ENCODE results near the gene INAFM1.
A peak's percentile ranks its signal among the peaks of the same experiment; 100 is the strongest.
"Not testable (repeated sequence)": the region's sequence is repeated elsewhere in the genome, so short reads cannot be mapped to it uniquely, and the experiment has no call there.

INAFM1 gene

DNA sequence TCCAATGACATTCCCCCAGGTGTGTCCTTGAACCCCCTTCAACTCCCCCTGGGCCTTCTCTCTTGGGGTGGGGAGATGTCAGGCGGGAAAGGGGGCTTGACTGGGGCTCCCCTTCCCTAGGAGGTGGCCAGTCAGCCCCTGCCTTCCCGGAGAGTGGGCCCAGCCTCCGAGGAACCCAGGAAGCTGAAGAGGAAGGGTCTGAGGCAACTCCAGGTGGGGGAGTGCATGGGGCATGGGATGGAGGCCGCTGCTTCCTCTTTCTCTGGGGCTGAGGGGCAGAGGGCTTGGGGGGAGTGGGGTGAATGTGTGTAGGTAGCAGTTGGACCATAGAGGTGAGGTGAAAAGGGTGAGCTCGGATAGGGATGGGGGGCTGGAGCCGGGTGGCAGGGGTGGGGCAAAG lies 2.7 kb upstream of the INAFM1 start:
- DNase-seq: no peak

DNA sequence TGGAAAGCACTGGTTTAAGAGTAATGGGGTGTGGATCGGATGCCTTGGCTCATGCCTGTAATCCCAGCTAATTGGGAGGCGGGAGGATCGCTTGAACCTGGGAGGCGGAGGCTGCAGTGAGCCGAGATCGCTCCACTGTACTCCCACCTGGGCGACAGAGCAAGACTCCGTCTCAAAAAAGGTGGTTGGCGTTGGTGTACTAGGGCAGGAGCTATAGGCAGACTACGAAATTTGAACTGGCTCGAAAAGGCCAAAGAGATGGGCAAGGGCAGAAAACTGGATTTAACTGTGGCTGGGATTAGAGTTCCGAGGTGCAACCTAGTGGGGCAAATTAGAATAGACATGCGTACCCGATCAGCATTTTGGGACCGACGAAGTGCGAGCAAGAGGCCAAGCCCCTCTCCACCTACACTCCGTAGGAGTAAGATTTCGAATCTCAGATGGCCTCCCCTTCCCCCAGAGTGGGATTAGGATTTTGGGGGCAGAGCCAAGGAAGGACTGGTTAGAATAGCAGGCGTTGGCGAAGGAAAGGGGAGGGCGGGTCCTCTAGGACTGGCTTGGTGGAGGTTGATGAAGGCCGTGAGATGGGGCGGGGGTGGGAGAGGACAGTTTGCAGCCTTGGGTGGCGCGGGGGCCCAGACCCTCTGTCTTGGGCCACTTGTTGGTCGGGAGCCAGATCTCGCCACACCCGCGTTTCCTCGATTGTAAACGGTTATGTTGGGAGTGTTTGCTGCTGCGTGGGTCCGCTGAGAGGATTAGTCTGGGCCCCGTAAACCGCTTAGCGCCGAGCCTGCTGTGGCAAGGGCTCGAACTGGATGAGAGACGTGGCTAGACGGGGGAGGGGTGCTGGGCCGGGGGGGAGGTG lies 2.0 kb upstream of the INAFM1 start:
- DNase-seq: no peak

DNA sequence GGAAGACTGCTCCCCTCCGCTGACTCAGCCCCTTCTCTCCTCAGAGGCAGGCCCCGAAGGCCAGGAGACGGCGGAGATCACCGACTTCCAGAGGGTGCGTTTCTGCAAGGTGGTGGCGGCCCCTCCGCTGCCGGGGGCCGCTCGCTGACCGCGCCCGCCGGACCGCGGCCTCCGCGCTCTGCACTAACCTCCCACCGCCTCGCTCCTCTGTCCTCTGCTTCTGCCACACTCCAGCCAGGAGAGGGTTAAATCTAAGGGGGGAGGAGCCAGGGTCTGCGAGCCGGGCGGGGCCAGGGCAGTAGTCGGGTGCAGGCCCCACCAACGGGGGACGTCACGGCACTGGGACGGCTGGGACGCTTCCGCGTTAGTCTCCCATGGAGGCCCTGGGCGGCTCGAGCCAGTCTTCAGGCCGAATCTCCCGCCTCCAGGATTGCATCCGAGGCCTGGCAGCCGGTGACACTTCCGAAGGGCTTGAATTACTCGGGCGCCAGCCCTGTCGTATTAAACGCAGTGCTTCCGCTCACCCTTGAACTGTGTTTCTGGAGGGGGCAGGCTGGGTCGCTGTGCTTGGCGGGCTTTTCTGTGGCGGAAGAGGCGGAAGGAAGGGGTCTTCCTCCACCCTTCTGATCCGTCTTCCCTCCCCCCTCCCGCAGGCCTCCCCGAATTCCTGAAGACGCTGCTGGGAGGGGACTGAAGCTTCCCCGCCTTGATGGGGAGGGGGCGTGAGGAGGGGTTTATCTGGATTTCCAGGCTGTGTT lies 1.2 kb upstream of the INAFM1 start:
- peak; percentile 85 for DNase-seq

DNA sequence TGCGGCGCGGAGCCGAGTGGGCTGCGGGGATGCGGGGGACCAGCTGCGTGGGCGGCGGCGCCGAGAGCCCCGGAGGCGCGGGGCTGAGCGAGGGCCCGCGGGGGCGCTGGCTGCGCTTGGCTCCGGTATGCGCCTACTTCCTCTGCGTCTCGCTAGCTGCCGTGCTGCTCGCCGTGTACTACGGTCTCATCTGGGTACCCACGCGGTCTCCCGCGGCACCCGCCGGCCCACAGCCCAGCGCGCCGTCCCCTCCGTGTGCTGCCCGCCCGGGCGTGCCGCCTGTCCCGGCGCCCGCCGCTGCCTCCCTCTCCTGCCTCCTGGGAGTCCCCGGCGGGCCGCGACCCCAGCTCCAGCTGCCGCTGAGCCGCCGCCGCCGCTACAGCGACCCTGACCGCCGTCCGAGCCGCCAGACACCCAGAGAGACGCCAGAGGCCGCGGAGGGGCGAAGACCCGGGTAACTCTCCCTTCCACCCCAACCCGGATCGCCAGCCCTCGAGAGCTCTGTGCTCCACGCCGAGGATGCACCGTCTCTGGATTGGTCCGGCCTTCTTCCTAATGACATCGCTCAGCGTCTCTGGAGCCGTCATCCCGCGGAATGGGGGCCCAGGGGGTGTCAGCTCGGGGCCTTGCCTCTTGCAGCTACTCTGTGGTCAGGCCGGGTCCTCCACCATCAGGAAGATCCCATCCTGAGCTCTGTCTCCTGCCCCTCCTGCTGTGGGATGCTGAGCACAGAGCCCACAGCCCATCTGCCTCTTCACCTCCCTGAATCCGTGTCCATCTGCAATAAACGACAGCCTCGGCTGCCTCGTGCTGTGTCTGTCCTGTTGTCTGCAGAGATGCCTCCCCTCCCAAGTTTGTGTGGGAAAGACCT lies 441 bp downstream of the INAFM1 start:
- peak; percentile 27 for DNase-seq

DNA sequence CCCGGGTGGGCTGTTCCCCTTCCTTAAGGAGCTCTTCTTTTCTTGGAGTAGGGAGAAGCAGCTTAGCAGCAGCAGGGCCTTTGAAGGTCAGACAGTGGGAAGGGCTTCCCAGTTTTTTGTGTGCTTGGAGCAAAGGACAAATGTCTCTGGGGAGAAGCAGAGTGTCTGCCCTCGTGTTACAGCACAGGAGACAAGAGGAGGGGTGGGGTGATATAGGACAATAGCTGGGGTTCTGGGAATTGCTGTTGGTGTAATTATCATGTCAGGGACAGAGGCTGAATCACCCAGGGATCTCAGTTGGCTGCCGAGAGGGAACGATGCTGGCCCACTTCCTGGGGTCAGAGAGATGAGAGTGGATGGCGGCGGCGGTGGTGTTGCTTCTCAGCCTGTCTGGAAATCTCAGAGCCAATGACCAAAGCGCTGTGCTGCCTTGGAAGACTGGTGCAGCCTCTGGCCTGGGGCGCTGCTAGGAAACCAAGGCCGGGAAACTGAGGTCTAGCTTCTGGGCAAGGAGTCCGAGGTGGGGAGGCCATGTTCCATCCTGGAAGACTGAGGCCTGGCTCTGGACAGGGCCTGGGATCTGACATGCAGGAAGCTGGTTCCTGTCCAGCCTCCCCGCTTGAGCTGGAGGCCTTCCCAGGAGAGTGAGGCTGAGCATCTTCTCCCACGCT lies 1.2 kb downstream of the INAFM1 start:
- no peak for DNase-seq

DNA sequence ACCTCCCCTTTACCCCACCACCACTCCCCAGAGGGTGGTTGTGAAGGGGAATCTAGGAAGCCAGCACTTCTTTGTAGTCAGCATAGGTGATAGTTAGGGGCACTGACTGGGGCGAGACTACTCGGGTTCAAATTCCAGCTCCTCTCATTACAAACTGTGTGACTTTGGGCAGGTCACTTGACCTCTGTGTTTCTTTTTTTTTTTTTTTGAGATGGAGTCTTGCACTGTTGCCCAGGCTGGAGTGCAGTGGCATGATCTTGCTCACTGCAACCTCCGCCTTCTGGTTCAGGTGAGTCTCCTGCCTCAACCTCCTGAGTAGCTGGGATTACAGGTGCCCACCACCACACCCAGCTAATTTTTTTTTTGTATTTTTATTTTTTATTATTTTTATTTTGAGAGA lies 1.8 kb downstream of the INAFM1 start:
- DNase-seq: not testable (repeated sequence)

DNA sequence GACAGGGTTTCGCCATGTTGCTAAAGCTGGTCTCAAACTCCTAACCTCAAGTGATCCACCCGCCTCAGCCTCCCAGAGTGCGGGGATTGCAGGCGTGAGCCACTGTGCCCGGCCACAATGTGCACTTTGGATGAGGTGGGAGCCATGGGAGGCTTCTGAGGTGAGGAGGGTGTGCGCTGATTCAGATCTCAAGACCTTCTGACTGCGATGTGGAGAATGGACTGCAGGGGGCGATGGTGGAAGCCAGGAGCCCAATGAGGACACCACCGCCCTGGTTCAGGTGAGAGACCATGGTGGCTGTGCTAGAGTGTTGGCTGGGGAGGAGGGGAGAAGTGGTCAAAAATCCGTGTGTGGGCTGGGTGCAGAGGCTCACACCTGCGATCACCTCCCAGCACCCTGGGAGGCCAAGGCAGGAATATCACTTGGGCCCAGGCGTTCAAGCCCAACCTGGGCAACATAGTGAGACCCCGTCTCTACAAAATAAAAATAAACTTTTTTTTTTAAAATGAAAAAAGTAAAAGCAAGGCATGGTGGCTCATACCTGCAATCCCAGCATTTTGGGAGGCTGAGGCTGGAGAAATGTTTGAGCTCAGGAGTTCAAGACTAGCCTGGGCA lies 5.6 kb downstream of the INAFM1 start:
- no peak for DNase-seq

DNA sequence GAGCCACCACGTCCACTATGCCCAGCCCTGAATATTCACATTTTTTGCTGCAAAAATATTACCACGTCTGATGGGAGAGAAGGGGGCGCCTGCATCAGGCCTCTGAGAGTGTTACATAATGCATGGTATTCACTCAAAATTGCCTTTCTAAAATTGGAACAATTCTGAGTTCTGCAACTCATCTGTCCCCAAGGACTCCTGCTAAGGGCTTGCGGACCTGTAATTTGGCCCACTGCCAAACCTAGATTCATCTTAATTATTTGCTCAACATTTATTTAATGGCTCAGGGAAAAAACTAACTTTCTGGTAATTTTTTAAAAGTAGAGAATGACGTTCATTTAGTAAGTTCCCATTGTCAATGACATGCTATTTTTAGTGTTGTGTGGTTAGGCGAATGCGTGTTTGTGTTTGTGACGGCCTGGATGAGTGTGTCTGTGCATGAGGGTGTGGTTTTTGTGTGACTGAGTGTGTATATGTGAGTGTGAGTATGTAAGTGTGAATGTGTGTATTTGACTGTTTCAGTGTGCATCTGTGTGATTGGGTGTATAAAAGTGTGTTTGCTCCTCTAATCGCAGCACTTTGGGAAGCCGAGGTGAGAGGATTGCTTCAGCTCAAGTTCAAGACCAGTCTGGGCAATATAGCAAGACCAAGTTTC lies 8.8 kb downstream of the INAFM1 start:
- DNase-seq: no peak

DNA sequence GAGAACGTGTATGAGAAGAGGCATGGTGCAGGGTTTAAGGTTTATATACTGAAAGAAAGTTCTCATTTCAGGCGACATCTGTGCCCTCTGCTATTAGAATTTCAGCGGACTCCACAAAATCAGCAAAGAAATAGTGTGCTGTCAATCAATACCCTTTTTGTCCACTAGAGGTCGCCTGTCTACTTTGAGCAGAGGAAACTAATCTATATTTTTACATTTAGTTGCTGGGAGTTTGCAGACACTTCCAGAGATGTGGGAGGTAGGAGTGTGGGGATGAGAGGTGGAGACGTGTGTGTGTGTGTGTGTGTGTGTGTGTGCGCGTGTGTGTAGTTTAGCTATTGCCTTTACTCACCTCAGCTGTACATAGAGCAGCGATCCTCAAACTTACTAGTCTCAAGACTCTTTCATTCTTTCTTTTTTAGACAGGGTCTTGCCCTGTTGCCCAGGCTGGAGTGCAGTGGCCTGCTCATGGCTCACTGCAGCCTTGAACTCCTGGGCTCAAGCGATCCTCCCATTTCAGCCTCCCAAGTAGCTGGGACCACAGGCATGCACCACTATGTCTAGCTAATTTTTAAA lies 9.7 kb downstream of the INAFM1 start:
- DNase-seq: peak; percentile 46

DNA sequence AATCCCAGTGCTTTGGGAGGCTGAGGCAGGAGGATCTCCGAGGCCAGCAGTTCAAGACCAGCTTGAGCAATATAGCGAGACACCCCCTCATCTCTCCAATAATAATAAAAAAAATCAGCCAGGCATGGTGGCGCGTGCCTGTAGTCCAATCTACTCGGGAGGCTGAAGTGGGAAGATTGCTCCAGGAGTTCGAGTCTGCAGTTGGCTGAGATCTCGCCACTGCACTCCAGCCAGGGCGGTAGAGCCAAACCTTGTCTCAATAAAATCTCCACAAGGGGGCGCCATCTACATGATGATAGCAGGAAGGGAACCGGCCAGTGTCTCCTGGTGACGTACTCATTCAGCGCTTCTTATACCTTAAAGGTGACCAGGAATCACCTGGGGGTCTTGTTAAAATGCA lies 21.4 kb downstream of the INAFM1 start:
- peak; percentile 82 for DNase-seq

DNA sequence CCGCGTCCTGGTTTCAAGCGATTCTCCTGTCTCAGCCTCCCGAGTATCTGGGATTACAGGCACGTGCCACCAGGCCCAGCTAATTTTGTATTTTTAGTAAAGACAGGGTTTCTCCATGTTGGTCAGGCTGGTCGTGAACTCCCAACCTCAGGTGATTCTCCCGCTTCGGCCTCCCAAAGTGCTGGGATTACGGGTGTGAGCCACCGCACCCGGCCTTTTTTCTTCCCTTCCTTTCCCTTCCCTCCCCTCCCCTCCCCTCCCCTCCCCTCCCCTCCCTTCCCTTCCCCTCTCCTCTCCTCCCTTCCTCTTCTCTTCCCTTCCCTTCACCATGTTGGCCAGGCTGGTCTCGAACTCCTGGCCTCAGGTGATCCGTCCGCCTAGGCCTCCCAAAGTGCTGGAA lies 26.2 kb downstream of the INAFM1 start:
- DNase-seq: not testable (repeated sequence)

DNA sequence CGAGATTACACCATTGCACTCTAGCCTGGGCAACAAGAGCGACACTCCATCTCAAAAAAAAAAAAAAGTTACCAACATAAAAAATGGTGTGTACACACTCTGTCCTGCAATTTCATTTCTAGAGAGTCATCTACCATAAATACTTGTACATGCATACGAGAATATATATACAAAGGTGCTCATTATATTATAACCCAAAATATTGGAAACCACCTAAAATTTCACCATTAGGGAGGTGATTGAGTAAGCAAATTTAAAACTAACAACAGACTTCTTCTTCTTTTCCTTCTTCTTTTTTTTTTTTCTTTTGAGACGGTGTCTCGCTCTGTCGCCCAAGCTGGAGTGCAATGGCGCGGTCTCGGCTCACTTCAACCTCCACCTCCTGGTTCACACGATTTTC lies 27.6 kb downstream of the INAFM1 start:
- no peak for DNase-seq

DNA sequence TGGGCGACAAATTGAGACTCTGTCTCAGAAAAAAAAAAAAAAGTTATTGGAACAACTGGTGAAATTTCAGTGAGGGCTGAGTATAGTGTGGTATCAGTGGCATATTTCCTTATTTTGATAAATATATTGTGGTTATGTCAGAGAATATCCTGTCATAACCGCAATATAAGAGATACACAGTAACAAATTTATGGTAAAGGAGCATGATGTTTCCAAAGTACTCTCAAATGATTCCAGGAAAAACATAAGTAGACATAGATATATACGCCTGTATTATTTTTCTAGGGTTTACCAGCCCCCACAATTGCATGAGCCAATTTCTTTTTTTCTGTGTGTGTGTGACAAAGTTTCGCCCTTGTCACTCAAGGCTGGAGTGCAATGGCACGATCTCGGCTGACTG lies 29.3 kb downstream of the INAFM1 start:
- DNase-seq: no peak

DNA sequence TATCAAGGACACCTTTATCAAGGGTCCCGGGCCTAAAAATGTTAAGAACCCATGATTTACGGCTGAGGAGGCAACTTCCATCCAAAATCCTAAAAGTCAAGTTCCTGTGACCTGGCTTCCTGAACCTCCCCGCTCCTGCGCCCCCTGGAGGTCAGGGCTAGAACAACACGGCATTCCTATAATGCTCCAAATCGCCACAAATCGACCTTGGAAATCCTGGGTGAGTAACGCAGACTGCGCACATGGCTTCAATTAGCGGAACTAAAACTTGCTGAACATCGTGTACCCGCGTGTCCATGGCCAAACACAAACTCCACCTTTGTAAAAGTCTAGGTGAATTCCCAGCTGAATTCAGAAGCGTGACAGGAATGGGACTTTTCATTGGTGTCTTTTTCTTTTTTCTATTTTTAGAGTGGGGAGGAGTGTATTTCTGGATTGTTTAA lies 30.6 kb downstream of the INAFM1 start:
- DNase-seq: peak; percentile 36

DNA sequence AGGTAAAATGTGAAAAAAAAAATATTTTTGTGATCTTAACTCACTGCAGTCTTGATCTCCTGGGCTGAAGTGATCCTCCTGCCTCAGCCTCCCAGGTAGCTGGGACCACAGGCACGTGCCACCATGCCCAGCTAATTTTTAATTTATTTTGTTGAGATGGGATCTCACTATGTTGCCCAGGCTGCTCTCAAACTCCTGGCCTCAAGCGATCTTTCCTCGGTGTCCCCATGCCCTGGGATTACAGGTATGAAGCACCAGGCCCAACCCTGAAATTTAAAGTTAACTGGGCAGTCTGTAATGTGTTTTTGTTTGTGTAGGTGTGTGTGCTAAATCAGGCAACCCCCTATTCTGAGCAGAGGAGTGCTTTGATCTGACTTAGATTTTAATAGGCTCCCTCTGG lies 31.6 kb downstream of the INAFM1 start:
- DNase-seq: no peak

DNA sequence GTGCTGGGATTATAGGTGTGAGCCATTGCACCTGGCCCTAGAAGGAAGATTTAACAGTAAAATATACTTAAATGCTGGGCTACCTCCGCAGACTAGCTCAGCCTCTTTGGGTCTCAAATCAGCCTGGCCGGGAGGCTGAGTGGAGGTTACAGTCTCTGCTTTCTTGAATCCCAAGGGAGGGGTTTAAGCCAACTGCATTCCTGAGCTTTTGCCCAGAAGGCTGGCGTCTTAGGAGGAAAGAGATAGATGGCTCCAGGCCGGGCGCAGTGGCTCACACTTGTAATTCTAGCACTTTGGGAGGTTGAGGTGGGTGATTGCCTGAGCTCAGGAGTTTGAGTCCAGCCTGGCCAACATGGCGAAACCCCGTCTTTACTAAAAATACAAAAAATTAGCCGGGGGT lies 34.4 kb downstream of the INAFM1 start:
- DNase-seq: no peak

DNA sequence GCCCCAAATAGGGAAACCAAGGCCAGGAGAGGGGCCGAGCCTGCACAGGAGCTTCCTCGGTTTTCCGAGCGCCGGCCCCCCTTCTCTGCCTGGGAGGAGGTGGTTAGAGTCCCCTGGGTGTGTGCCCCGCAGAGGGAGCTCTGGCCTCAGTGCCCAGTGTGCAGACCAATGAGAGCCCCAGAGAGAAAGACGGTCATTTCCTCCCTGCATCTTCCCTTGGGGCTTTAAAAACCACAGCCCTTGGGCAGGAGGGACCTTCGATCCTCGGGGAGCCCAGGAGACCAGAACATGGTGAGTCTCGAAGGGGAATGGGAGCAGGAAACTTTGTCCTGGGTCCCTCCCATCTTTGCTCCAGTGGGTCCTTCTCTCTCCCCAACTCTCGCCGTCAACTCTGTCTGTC lies 34.9 kb downstream of the INAFM1 start, which contains the start of gene C5AR1:
Gene C5AR1 (plus strand): TSS at position 254 of the 400 bp plus-strand sequence. CDS start 35 bp downstream, at position 289.
- no peak for DNase-seq

DNA sequence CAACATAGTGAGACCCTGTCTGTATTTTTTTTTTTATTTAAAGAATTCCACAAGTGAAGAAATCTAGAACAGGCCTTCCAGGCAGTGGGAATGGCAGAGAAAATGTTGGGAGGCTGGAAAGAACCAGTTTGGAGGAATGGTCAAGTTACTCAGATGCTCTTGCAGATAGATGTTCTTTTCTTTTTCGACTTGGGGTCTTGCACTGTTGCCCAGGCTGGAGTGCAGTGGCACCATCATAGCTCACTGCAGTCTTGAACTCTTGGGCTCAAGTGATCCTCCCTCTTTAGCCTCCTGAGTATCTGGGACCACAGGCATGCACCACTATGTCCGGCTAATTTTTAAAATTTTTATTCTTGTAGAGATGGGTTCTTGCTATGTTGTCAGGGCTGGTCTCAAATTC lies 35.6 kb downstream of the INAFM1 start:
- no peak for DNase-seq

DNA sequence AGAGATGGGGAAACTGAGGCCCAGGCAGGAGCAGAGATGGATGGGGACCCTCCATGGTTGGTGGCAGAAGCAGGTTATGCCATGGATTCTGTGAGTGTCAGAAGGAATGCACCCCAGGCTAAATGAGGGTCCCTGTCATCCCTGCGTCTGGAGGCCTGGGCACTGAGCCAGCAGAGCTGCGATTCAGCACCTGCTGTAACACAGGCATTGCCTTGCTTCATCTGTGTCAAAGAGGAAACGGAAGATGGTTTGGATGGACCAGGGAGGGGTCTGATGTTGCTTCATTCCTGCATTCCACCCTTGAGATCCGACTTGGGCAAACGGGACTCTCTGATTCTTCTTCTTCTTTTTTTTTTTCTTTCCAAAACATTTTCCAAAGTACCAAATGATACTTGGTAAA lies 36.1 kb downstream of the INAFM1 start:
- DNase-seq: peak; percentile 78

DNA sequence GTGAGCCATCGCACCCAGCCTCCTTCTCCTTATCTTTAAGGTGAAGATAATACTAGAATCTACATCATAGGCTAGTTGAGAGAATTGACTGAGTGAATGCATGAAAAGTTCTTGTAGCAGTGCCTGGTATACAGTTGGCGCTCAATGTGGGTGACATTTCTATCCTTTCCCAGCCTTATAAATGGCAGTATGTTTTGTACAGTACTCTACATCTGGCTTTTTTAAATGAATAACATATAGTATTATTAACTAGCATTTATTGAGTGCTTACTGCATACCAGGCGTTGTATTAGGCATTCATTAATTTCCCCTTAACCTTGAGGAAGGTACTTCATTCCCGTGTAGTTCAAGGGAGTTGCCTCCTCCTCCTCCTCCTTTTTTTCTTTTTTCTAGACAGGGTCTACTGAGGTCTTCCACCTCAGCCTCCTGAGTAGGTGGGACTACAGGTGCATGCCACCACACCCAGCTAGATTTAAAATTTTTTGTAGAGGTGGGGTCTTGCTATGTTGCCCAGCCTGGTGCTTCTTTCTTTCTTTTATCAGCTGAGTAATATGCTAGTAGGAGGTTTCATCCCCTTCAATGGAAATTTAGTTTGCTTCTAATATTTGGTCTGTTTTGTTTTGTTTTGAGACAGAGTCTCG lies 37.8 kb downstream of the INAFM1 start:
- DNase-seq: no peak
